ENCODE results near the gene FXYD2.
A peak's percentile ranks its signal among the peaks of the same experiment; 100 is the strongest.

FXYD2 gene

DNA sequence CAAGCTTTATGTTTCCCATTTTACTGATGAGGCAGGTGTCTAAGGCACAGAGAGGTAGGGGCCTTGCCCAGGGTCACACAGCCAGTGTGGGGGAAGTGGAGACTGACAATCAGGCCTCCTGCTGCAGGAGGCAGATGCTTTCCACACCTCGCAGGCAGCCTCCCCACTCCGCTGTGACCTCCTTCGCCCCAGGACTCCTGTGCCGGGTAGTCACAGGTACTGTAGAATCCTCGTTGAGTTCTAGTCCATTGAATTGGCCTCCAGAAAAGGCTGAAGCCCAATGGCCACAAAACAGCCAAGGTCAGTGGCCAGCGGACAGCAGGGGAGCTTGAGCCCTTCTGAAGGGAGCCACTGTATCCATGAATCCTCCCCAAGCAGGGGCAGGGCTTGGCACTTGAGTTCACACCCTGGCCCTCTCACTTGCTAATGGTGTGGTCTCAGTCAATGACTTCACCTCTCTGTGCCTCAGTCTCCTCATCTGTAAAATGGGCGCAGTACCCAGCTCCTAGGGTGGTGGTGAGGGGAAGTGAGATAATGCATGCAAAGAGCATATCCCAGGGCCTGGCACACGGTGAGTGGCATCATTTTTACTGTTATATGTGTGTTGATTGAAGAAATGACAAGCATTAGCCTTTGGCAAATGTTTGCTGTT is 1.1 kb upstream of the FXYD2 start:
- no peak for TF ChIP-seq CTCF (IDR thresholded peaks at IDR 0.05; ENCODE audit: low read depth, low read length)
- no peak overlapping the region for H3K4me3 ChIP-seq (ENCODE audit: low read depth, low read length)

GRCh38 chr11:117823946-117824420 is 561 bp downstream of the FXYD2 start:
- no peak overlapping the region for H3K4me3 ChIP-seq (ENCODE audit: low read depth, low read length)
- no peak for TF ChIP-seq CTCF (IDR thresholded peaks at IDR 0.05; ENCODE audit: low read depth, low read length)

DNA sequence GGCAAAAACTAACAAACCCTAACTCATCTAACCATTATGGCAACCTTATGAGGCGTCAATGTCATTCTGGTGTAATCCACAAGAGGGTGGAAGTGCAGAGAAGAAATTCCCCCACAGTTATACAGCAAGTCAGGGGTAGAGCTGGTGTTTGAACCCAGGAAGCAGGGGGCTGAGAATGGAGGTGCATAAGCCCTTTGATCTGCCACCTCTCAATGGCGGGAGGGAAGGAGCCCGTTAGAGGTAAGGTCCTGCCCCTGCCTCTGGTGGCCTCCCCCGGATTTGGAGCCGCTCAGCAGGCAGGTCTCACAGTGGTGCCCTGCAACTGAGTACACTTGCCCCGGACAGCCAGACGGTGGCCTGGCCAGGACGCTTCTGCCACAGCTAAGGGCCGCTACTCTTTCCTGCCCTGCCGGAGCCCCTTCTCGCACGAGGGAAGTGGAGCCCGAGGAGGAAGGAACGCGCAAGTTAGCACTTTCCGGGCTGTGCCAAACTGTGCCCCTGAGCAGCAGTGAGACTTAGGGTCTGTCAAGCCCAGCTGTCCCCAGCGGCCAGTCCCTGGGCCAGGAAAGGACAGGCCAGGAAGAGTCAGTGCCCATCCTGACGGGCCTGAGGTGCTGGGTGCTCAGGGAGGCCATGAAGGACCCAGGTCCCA is 1.1 kb downstream of the FXYD2 start:
- no peak for TF ChIP-seq CTCF (IDR thresholded peaks at IDR 0.05; ENCODE audit: low read depth, low read length)
- no peak overlapping the region for H3K4me3 ChIP-seq (ENCODE audit: low read depth, low read length)

DNA sequence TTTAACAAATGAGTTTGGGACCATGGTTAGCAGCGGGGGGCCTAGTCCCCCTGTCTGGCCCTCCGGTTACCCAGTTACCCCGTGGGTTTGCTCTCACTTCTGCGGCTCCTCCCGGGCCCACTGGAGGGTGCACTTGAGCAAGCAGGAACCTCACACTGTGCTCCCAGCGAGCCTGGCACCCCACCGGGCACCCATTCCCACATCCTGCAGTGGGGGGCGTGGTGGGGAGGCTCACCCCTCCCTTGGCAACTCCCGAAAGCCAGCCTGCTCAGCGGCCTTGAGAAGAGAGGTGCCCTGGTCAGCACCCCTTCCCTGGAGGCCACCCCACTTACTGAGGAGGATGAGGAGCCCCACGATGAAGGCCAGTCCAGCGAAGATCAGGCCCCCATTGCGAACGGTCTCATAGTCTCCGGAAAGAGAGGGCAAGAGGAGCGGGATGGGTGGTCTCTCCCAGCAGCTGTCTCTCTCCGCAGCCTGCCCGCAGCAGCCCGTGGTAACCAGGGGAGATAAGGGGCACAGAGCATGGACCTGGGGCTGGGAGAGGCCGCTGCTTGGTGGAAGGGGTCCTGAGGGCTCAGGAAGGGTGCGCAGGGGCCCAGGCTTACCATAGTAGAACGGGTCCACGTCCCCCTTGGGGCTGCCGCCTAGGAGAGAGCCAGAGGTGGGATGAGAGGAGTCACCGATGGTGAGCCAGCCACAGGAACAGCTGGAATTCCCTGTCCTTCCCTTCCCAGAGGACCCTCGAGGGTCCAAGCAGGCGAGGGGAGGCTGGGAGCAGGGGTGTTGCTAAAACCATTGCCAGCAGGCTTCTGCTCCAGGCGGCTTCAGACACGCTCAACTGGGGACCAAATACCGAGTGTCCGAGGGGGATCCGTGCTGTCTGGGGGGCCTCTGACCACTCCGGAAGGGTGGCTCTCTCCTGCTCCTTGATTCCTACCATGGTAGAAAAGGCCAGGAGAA is 2.2 kb downstream of the FXYD2 start:
- TF ChIP-seq CTCF (IDR thresholded peaks at IDR 0.05; ENCODE audit: low read depth, low read length), result 0 out of 2 replicates have a peak, but pooled peaks have one; percentile 20
- no peak overlapping the region for H3K4me3 ChIP-seq (ENCODE audit: low read depth, low read length)

GRCh38 chr11:117821431-117821830 is 3.1 kb downstream of the FXYD2 start:
- no peak overlapping the region for H3K4me3 ChIP-seq (ENCODE audit: low read depth, low read length)
- TF ChIP-seq CTCF (IDR thresholded peaks at IDR 0.05; ENCODE audit: low read depth, low read length), result no peak

DNA sequence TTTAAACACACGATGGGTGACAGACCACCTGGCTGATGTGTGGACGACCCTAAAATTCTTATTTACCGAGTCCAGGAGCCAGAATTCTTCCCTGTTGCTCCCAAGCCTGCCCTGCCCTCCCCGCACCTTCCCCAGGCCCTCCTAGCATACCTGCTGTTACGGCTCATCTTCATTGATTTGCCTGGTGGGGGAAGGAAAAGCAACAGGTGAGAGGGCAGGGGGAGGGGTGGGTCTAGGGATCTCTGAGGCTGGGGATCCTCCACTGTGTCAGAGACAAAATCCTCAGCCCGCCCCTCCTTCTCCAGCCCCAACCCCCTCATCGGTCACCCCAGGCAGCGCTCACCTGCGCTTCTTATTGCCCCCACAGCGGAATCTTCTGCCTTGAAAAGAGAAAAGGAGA is 4.0 kb downstream of the FXYD2 start:
- TF ChIP-seq CTCF (IDR thresholded peaks at IDR 0.05; ENCODE audit: low read depth, low read length), result no peak
- H3K4me3 ChIP-seq (ENCODE audit: low read depth, low read length), result no peak overlapping the region
